AG10803 (cell line): Measurements from ENCODE around the gene ANGPTL3.

Experiments
- DNase-seq: peaks from one replicate; pipeline ENCODE4 v3.0.0; 2010; ENCODE audit warnings: low read depth
- H3K4me3 ChIP-seq: 2 replicates; pipeline ENCODE4 v1.5.1; 2011; ENCODE audit warnings: mild to moderate bottlenecking, low read length, control low read depth
- CTCF ChIP-seq: conservative IDR thresholded peaks from 2 replicates; pipeline ENCODE4 v1.5.1; 2011; ENCODE audit warnings: mild to moderate bottlenecking, low read length, control low read depth, inconsistent platforms

The ANGPTL3 gene

GRCh38 chr1:62628506-62628905 is 31.2 kb downstream of the ANGPTL3 start:
- DNase-seq: no peak
- no peak for TF ChIP-seq CTCF

GRCh38 chr1:62637392-62638105 is 40.2 kb downstream of the ANGPTL3 start:
- DNase-seq: no peak
- TF ChIP-seq CTCF: no peak
- H3K4me3 ChIP-seq: no peak overlapping the region

More at GRCh38 chr1:62628506-62628905, 31.2 kb downstream of the ANGPTL3 start:
- H3K4me3 ChIP-seq: no peak overlapping the region

GRCh38 chr1:62643283-62643682 is 46.0 kb downstream of the ANGPTL3 start:
- DNase-seq: no peak
- TF ChIP-seq CTCF: no peak
- no peak overlapping the region for H3K4me3 ChIP-seq

- no peak overlapping the region for H3K4me3 ChIP-seq
- no peak for DNase-seq
- TF ChIP-seq CTCF: no peak
Observed at GRCh38 chr1:62652387-62652786, 55.1 kb downstream of the ANGPTL3 start.

- H3K4me3 ChIP-seq: no peak overlapping the region
- no peak for DNase-seq
- no peak for TF ChIP-seq CTCF
Observed at GRCh38 chr1:62654744-62655143, 57.4 kb downstream of the ANGPTL3 start.
